ENCODE data around the gene RAB36.

The RAB36 gene

DNA sequence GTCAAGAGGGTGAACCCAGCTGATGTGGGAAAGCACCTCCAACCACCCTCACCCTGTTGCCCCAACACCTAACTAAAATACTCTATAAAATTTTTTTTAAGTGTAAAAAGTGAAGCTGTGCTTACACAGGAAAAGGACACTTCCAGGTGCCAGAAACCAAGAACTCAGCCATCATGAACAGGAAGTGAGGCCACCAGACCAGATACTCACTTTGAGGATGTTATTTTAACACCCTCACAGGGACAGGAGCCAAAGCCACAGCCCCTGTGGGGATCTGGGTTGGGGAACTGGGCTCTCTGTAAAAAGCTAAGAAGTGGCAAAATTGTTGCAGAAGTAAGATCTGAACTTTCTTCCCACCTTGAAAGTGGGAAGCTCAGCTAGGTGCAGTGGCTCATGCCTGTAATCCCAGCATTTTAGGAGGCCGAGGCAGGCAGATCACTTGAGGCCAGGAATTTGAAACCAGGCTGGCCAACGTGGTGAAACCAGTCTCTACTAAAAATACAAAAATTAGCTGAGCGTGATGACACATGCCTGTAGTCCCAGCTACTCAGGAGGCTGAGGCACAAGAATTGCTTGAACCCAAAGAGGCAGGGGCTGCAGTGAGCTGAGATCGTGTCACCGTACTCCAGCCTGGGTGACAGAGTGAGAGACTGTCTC is 7.2 kb upstream of the RAB36 start:
- no peak for DNase-seq (ENCODE audit: low spot score)

DNA sequence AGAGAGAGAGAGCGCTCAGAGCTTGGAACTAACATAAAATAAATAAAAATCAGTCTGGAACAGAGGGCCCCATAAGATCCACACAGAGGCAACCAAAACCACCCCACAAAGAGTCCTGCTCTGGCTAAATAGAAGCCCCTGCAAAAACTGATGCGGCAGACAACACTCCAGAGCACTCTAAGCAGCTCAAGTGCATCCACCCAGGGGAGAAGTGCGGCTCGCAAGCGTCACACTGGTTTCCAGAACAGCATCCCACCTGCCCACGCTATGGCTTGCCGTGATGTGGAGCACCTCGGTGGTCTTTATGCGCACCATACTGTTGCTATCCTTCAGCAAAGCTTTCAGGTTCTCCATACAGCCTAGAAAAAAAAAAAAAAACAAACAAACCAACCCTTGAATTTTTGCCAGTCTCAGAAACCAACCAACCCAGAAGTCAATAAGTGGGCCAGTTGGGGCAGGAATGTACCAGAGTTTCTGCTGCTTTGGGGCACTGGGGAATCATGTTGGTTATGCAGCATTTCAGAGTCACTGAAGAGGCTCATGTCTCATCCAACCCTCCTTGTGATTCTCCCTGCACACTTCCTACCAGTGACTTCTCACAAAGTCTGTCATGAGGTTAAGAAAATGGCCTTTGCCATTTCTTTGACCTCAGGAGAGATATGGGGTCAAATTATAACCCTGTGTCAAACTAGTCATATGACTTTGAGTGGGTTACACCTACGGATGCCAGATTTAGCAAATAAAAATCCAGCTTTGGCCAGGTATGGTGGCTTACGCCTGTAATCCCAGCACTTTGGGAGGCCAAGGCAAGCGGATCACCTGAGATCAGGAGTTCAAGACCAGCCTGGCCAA is 6.5 kb upstream of the RAB36 start:
- no peak for DNase-seq (ENCODE audit: low spot score)

DNA sequence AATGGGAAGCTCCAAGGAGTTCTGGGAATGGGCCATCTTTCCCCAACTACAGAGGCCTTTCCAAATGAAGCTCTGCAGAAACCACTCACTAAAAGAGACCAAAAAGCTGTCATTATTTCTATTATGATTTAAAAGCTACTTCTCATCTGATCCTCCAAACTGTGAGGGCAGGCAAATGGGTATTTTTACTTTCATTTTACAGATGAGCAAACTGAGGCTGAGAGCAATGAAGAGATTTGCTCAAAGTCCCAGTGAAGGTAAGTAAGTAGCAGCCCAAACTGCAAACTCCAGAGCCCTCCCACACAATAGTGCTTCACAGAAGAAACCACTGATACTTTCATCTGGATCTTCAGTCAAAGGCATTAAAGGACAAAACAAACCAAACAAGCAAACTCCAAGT is 4.9 kb upstream of the RAB36 start:
- DNase-seq (ENCODE audit: low spot score) = no peak

DNA sequence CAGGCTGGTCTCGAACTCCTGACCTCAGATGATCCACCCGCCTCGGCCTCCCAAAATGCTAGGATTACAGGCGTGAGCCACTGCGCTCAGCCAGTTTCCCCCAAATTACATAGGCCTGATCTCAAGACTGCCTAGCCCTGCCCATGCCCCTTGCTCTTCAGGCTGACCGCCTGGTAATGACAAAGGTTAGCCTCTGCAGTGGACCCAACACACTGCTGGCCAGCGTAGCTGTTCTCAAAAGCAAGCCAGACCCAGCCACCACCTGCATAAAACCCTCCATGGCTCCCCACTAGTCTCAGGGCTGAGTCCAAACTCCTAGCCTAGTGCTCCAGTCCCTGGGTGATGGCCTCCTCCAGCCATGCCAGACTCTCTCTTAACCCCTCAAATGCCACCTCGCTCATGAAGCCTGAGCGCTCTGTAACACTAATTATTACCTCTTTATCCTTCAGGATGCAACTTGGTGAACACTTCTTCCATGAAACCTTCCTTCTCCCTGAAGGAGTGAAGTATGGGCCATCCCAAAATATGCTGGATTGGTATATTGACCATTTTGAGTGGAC is 2.7 kb upstream of the RAB36 start:
- no peak for DNase-seq (ENCODE audit: low spot score)

DNA sequence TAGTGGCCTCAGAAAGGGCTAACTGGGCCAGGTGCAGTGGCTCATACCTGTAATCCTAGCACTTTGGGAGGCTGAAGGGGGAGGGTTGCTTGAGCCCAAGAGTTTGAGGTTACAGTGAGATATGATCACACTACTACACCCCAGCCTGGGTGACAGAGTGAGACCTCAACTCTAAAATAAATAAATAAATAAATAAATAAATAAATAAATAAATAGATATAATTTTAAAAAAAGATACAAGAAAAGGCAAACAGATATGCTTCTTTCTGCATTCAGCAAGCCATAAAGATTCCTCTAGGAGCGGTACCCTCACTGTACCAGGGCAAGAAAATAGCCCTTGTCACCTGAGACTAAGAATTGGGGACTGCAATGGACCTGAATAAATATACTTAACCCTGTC is 2.2 kb upstream of the RAB36 start:
- DNase-seq (ENCODE audit: low spot score) = no peak

DNA sequence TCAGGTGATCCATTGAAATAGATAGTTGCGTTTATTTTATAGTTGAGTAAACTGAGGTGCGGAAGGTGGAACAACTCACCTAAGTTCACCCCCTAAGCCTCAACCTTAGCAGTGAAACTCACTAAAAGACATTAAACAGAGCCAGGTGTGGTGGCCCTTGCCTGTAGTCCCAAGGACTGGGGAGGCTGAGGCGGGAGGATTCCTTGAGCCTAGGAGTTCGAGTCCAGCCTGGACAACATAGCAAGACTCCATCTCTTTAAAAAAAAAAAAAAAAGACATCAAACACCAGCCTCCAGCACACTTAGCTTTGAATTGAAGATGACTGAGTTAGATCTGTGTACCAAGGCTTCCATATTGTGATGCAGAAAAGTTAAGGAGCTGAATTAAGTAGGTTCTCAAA is 845 bp upstream of the RAB36 start:
- no peak for DNase-seq (ENCODE audit: low spot score)

DNA sequence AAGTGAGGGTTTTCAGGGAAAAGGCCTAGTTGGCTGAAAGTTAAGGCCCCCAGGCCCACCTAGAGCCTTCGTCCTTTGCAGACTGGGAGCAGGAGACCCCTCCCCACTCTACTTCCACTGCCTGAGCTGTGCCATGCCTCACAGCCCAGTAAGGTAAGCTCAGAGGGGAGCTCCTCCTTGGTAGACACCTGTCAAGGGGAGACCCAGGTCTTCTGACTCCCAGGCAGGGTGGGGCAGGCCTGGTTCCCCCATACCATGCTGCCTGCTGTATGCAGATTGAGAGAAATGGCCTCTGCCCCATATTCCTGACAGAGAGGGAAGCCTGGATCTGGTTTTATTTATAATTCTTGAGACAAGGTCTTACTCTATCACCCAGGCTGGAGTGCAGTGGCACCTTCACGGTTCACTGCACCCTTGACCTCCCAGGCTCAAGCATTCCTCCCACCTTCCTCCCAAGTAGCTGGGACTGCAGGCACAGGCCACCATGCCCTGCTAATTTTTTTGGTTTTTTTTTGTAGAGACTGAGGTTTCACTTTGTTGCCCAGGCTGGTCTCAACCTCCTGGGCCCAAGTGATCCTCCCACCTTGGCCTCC is 697 bp downstream of the RAB36 start:
- peak; percentile 5 for DNase-seq (ENCODE audit: low spot score)

DNA sequence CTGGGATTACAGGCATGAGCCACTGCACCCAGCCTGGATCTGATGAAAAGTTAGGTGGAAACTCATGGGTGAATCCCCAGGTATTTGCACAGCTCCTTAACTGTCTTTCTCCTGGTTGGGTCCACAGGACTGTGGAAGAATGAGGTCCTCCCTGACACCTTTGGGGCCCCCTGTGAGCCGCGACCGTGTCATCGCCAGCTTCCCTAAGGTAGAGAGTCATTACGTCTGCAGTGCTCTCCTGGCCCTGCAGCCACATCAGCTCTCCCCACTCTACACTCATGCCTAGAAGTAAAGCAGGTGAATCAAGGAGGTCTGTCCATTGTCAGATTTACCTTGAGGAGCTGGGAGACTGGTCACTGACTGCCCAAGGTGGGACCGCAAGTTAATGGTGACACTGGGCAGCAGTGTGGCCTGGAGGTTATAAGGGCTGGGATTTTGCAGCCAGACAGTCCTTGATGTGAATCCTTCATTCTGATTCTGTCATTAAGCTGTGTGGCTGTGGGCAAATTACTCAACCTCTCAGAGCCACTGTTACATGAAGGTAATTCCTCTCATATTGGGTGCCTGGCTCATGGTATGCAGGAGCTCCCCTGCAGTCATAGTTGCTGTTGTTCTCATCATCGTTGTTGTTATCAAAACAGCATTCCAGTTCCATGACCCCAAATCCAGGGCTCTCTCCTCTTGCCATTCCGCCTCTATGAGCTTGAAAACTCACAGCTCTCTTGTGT is 1.4 kb downstream of the RAB36 start:
- no peak for DNase-seq (ENCODE audit: low spot score)

DNA sequence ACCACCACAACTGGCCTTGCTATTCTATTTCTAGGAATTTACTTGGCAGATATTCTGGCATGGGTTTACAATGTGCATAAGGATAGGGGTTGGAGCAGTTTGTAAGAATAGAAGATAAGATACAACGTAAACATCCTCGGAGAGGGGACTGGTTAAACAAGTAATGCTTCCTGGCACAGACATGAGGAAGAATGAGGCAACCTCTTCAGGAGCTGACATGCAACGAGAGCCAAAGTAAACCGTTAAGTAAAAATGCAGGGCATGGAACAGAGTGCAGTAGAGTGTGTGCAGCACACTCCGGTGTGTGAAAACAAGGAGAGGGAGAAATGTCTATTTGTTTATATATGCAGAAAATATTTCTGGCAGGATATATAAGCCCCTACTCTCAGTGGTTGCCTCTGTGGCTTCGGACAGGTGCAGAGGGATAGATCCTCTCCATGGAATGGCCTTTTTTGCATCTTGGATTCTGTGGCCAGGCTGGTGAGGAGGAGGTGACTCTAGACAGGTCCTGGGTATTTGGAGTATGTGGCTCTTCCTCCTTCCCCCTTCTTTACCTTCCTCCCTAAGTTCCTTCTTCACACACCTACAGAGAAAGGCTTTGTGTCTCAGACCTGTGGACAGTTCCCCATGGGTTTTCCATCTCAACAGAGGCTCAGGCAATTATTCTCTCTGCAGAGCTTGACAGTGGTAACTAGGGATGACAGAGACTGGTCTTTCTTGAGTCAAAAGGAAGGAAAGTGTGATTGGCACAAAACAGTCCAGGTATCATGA is 2.5 kb downstream of the RAB36 start:
- DNase-seq (ENCODE audit: low spot score) = no peak

DNA sequence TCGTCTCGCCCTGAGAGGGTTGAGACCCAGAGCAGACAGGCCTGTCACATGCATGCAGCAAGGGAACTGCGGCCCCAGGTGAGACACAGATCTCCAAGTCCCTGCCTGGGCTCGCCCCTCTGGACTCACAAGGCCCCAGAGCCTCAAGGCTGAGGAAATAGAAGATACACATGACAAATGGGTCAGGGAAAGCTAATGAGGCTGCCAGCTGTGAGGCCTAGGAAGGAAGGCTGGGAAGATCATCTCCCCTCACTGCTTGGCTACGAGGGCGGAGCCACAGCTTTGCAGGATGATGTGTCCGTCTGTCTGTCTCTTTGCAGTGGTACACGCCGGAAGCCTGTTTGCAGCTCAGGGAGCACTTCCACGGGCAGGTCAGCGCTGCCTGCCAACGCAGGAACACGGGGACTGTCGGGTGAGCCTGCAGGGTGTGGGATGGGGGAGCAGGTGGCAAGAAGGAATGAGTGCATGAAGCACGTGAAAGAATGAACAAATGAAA is 4.5 kb downstream of the RAB36 start:
- no peak for DNase-seq (ENCODE audit: low spot score)

DNA sequence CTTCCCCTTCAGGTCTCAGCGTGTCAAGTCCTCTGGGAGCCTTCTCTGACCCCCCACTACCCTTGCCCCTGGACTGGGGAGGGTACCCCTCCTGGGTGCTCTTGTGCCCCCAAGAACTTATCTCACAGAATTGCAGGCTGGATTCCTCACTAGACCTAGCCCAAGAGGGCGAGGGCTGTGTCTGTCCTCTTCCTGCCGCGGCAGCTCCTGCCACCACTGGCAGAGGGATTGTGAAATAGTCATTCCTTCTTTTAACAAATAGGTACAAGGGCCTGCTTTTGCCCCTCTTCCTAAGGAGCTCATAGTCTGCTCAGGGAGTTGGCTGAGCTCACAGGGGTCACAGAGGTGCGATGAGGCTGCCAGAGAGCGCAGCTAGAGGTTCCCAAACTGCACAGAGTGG is 5.5 kb downstream of the RAB36 start:
- DNase-seq (ENCODE audit: low spot score) = no peak

DNA sequence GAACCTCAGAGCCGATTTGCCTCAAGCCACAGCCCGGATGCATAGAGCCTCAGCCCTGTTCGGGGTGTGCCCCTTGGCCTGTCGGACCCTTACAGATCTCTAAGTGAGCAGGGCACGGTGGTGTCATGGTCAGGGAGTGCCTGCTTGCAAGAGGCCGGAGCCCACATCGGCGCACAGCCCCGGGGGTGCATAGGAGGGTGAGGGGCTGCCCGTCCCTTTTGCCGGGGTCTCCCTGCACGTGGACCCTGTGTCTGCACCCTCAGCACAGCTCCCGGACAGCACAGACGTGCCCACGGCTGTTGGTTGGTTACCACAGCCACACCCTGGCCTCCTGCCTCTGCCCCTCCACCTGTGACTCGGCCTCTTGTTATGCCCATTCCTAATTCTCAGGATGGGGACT is 6.5 kb downstream of the RAB36 start:
- no peak for DNase-seq (ENCODE audit: low spot score)

DNA sequence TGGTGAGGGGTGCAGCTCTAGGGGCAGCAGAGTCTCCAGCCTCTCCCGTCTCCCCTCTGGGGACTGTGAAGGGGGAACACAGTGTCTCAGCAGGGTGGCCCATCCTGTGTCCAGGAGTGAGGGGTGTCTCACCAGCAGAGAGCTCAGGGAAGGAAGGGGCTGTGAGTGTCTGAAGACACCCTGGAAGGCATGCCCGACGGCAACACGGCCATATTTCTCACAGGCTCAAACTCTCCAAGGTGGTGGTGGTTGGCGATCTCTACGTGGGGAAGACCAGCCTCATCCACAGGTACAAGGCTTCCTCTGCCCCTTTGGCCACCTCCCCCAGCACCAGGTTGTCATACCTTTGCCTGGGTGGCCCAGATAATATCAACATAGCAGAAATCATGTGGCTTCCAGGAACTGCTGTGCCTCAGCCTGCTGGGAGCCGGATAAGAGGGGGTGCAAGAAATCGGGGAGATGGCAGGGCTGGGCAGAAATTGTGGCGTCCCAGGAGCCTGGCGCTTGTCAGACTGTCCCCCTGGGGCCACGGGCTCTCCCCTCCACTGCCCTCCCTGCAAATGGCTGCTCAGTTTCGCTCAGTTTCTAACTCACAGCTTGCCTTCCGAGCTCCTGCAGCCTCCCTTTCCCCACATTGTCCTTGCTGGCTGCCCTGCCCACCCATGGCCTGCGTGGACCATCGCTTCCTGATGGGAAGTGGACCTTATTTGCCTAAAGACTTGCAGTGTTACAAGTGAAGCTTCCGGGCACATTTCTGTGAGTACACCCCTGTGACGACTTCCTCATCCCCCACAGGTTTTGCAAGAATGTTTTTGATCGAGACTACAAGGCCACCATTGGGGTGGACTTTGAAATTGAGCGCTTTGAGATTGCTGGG is 7.2 kb downstream of the RAB36 start:
- DNase-seq (ENCODE audit: low spot score) = no peak

DNA sequence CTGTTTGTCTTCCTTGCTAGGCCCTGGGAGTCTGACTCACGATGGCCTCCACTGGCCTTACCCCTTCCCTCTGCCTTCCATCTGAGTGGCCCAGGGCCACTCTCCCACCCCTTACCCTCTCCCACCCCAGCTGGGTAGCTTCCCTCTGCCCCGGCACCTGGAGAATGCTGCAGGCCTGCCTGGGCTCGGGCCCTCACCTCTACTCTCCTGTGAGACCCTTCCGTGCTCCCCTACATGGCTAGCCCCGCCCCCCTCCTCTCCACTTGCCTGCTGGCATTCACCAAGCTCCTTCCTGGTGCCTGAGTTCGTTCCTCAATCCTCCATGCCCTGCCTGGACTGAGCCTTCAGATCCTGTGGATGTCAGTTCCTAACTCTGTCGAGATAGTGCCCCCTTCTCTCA is 8.7 kb downstream of the RAB36 start:
- DNase-seq (ENCODE audit: low spot score) = no peak

DNA sequence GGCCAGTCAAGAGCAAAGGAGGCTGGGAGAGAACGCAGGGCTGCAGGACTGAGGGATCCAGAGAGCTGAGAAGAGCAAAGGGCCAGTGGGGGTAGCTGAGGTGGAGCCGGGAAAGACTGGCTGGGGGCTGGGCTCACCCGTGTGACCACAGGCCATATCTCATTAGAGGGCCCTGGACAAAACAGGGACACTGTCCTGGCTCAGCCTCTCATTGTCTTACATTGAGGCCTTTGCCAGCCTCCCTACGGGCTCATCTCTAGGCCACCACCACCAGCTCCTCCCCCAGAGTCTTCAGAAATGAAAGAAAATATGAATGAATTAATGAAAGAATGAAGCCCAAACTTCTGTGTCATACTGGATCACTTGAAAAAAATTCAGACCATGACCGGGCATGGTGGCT is 9.2 kb downstream of the RAB36 start:
- DNase-seq (ENCODE audit: low spot score) = no peak

DNA sequence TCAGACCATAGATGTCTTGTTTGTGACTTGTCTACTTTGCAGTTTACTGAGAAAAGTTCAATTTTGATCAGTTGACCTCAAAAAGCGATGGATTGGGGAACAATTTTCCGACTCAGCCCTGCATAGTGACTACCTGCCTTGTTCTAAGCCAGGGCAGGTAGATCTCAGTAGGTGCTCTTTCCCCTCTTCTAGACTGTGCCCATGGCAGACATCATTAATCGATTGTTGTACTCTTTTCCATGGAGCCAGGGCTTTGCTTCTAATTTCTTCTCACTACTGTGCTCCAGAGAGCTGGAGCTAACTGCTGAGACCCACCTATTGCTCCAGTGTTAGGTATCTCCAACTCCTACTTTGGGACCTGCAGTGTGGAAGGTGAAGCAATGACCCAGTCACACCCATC is 9.9 kb downstream of the RAB36 start:
- no peak for DNase-seq (ENCODE audit: low spot score)

DNA sequence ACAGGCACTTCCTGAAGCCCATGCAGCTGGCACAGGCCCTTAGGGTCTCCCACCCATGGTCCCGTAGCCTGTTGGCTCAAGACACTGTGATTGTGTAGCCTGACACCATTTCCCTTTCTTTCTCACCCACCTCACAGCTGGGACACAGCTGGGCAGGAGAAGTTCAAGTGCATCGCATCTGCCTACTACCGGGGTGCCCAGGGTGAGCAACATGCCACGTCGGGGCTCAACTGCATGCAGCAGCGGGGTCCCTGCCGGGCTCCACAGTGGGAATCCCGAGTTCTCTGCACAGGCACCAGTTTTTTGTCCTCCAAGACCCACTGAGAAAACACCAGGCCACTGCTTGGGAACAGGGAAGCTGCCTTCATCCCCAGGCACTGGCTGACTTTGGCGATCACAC is 10.6 kb downstream of the RAB36 start:
- no peak for DNase-seq (ENCODE audit: low spot score)

DNA sequence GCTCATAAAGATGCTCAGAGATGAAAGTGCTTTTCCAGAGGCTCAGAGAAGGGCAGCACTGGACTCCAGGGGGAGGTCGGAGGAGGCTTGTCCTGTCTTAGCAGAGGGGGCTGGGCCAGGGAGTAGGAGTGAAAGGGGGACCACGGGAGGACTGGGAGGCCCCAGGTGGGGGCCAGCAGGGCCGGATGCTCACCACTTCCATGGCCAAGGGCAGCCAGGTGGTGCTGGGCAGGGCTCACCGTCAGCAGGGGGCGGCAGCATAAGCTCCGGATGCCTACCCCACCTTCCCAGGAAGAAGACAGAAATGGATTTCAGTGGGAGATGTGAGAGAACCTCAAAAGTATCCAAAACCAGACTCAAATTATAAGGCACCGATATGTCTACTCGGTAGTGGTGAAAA is 11.0 kb downstream of the RAB36 start:
- no peak for DNase-seq (ENCODE audit: low spot score)

DNA sequence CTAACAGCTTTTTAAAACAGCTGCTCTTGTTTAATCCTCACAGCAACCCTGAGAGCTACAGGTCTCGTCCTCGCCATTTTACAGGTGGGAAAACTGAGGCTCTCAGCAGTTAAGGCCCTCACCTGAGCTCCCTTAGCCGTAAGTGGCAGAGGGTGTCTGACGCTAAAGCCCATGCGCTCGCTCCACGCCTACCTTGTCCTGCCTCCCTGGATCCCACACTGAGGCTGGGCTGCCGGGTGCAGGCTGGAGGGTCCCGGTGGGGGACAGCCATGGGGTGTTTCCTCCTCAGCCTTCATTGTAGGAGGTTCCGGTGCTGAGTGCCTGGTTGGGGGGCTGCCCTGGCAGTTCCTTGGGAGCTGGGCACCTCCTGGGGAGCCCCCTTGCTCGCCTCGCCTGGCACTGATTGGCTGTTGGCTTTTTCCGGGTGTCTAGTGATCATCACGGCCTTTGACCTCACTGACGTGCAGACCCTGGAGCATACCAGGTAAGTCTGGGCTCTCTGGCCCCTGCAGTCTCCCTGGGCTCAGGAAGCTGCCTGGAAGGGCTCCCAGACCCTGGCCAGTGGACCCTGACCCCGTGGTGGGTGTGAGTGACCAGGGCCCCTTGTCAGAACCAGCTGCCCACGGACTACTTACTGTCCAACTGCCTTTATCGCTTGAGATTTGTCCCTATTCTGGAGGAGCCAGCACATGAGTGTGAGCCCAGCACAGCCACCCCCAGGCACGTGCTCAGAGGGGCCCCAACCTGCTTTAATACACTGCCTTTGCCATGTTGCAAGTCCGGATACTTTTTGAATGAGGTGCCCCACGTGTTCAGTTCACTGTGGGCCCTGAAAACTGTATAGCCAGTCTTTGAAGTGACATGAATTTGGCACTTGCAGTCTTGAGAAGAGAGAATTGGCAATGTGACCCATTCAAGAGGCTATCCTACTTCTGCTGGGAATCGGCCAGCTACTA is 12.6 kb downstream of the RAB36 start:
- DNase-seq (ENCODE audit: low spot score) = no peak
